NCI-H510A treated with DMSO at 0.1 percent for 48 hours (cell line): Measurements from ENCODE around the gene ABCA9.

Experiments used
- DNase-seq: peaks from one replicate; lab custom pipeline; 2025; lab: John Stamatoyannopoulos, UW

The ABCA9 gene

DNA sequence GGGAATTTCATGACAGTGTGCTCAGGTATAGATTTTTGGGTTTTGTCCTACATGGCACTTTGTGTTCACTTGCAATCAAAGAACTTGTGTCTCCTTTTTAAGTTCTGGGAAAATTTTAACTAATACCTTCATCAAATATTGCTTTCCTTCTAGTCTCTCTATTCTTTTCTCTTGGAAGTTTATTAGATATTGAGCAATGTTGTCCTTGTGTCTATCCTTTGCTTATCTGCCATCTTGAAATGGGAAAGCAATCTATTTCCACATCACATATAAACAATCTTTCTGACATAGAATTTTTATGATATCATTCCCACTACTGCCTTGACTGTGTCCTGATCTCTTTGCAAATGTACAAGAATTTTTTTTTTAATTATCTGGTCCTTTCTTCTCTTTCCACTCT, 4.4 kb upstream of the ABCA9 start:
- no peak for DNase-seq

DNA sequence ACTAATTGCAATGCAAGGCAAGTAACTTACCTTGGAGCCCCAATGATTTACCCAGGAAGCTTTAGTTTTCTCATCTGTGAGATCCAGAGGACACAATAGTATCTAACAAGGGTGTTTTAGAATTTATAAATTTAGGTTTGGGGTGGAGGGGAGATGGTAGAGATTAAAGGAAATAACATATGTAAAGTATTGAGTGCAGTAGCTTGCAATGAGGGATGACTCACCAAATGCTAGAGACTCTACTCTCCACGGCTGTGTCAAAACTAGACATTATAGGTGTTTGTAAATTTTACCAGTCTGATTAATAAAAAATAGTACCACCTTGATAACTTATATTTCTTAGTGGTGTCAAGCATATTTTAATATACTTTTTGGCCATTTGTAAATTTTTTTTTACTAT, 3.7 kb upstream of the ABCA9 start:
- no peak for DNase-seq

DNA sequence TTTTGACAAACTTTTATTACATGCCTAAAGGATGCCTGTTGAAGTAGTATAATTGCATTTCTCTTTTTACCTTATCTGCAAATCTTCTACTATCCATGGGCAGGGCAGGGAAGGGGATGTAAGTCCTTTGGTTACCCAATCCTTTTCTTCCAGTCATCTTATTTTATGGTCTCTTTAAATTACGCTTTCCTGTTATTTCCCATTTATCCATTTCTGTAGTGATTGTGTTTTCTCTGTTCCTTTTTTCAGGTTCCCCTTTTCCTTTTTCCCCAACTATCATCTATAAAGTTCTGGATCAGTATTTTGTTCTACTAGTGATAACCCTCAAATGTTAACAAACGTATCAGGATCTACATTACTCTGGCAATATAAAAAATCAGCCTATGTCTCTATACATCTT, 3.3 kb upstream of the ABCA9 start:
- no peak for DNase-seq

DNA sequence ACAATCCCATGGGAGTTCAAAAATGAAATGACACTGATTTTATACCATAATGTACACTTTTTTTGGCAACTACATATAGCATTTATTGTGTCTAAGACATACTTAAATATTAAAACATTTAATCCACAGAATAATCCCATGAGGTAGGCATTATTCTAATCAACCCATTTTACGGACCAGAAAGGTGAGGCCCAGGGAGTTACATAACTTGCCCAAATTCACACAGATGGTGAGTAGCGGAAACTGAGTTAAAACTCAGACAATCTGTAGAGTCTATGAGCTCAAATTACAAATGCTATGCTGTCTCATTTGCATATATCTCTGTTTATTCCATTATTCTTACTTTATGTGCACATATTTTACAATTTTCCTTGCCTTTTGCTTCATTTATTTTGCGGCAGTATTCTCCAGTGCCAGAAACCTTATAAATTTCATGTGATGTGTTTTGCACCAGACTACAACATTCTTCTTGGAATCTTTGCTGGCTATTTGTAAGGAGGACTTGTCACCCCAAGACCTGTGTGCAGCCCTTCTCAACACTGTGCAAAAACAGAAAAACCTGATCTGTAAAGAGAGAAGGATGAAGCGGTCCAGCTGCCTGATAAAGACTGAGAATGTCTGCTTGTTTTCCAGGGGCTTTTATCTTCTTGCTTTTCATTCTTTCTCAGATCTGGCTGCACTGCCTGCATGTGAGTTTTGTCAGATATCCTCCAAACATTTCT, 2.3 kb upstream of the ABCA9 start:
- DNase-seq, result no peak

DNA sequence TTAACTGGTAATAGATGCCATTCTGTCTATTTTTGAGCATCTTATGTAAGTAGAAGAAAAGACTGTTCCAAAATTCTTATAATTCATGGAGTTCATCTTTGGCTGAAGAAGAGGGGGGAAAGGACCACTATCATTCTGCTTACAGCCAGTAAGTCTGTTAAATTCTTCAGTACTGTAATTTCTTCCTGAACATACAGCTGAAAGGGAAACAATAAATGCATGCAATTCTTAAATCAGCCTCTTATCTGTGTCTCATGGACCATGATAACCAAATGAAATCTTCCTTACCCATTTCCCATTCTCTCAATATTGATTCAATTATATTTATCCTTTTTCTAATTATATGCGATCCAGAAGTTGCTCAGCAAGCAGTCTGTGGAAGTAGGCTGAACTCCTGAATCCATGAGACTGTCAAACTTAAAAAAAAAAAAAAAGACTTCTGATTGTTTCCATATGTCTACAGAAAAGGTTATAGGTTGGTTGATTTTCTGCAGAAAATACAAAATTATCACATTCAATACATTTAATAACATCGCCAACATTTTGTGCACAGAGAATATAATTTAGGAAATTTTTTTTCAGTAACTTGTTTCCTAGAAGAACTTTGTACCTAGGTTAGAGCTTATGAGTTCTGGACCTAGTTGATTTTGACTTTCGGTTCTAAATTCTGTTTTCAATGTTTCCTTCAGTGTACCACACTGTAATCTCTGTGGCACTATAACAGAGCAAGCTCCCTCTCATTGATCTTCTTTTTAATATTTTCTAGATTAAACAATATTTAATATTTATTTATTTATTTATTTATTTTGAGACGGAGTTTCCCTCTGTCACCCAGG, 1.2 kb upstream of the ABCA9 start:
- no peak for DNase-seq

DNA sequence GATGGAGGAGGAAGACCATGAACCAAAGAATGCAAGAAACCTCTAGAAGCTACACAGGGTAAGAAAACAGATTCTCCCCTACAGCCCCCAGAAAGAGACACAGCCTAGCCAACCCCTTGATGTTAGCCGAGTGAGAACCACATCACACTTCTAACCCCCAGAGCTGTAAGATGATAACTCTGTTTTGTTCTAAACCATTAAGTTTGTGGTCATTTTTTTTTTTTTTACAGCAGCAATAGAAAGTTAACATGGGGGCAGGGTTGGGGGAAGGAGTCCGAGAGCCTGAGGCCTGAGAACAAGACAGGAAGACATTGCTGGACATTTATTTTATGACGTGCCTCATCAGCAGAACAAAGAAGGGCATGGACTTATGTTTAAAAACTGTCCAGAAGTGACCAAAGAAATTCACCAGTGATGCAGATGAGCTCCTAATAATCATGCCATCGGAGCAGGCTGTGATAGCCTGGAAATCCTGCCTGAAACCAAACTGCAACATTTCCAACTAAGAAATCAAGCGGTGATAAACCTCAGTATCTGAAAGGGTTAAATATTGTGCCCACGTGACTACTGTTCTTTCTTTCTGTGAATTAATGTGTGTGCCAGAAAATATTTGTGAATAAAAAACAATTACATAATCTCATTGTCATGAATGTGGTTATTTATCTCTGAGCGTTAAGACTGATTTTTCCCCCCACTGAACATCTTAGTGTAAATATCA, 1.1 kb downstream of the ABCA9 start:
- DNase-seq, result no peak

DNA sequence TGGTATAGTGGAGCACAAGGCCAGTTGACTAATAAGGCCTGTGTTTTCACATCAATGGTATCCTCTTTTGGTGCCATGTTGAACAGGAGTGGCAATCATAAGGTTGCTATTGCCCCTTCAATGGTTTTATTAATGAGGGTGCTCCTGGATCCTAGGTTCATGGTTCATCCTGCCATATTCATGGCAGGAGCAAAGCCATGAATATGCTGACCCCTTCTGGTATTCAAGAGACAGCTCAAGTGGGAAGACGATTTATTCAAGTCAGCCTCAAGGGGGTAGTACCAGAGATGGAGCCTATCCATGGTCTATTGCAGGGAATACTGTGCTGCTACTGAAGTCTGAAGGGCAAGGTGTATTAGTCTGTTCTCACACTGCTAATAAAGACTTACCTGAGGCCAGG, 2.6 kb downstream of the ABCA9 start:
- DNase-seq, result no peak

DNA sequence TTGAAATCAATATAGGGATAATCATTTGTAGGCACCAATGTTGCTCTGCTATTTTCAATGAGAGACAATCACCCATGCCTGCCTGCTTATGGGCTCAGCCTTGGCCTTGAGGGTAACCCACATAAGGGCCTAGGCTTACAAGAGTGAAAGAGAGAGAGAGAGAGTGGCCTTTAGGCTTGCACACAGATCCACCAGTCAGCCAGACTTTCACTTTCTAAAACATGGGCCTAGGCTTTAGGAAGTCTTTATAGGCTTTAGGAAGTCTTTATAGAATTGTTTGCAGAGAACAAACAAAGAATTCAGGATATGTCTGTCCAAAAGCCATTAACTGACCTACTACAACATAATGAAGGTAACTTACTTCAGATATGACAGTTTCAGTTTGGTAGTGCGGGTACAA, 3.4 kb downstream of the ABCA9 start:
- no peak for DNase-seq

DNA sequence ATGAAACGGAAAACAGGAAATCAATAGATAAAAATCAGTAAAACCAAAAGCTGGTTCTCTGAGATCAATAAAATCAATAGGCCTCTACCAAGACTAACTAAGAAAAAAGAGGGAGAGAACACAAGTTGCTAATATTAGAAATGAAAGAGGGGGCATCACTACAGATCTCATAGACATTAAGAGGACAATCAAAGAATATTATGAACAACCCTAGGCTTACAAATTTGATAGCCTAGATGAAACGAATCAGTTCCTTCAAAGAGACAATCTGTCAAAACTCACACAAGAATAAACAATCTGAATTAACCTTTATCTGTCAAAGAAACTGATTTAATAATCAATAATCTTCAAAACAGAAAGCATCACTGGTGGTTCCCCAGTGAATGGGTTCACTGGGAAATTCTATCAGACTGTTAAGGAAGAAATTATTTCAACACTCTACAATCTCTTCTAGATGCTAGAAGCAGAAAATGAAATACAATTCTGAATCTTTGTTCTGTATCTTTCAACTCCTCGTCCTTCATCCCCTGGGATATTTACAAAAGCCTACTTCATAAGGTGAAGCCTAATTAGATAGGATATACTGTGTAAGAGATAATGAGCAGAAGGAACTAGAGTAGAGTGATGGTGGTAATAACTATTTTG, 4.4 kb downstream of the ABCA9 start:
- no peak for DNase-seq

DNA sequence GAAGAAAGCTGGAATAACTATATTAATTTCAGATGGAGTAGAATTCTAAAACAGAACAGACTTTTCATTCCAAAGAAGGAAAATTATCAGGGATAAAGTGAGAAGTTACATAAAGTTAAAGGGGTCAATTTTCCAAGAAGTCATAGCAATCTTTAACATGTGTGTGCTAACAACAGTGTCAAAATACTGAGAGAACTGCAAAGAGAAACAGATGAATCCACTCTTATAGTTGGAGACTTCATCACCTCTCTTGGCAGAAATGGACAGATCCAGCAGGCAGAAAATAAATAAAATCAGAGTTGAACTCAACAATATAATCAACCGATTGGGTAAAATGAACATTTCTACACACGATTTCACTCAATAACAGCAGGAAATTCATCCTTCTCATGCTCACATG, 5.4 kb downstream of the ABCA9 start:
- no peak for DNase-seq

DNA sequence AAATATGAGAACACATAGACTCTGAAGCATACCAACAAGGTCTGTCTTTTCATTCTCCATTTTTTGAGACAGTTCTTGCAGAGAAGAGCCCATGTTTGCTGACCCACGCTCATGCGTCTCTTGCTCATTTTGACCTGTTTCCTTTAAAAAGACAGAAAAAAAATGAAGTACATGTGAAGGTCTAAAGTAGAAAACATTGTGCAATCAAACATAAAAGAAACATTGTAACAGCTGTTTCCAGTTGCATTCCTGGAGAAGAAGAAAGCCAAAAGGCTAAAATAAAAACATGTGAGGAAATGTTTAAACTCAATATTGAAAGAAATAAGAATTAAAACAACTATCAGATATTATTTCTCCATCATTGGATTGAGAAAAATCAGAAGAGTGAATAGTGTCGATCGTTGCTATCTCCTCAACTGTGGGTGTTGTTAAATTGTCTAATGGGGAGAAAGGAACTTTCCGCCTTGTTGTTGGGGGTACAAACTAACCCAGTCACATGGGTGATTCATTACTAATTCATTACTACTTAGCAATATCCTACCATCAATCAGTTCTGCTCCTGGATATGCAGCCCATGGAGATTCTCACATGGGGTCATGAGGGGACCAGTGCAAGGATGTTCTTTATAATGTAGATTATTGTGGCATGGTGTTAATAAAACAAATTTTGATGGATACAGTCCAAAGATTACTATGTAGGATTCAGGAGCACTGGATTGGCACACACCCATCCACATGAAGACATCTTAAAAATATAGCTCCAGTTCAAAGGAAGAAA, 9.5 kb downstream of the ABCA9 start:
- DNase-seq, result no peak

DNA sequence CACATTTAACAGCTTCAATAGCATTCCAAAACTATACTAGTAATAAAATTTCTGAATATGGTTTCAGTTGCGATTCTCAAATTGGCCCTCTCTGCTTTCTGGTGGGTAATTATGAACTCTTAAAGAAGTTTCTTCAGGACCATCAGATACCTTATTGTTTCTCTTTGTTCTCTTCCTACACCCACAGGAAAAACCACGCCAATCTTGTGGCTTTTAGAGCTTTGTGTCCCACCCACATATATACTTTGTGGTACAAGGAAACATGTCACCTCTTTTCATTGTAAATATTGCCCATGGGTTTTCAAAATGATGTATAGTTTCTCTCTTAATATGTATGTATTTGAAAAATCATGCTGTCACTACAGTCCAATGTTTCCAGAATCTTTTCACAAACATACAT, 12.1 kb downstream of the ABCA9 start:
- no peak for DNase-seq

DNA sequence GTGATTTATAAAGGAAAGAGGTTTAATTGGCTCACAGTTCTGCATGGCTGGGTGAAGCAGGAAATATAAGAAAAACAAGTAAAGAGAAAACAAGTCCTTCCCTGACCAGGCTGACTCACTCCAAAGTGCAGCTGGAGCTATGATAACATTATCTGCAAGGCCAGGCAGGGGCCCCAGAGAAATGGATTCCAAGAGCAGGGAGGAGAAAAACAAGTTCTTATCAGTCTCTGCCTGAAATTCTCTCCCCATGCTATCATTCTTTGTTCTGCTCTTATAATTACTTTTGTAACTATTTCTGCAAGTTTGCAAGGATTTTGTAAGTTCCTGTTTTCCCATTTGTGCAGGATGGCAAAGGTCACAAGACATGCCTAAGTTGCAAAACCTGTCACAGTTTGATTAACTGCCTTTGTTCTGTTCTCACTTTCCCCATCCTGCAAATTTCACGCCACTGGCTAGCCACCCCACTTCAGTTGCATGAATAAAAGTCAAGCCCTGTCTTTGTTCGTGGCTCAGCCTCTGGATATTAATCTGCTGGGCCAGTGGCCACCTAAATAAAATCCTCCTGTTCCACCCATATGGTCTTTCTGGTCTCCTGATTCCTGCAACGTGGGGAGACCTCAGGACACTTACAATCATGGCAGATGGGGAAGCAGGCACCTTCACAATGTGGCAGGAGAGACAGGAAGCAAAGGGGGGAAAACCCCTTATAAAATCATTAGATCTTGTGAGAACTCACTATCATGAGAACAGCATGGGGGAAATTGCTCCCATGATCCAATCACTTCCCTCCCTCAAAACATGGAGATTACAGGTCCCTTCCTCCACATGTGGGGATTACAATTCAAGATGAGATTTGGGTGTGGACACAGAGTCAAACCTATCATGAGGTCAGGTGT, 13.1 kb downstream of the ABCA9 start:
- DNase-seq, result peak; percentile 12

DNA sequence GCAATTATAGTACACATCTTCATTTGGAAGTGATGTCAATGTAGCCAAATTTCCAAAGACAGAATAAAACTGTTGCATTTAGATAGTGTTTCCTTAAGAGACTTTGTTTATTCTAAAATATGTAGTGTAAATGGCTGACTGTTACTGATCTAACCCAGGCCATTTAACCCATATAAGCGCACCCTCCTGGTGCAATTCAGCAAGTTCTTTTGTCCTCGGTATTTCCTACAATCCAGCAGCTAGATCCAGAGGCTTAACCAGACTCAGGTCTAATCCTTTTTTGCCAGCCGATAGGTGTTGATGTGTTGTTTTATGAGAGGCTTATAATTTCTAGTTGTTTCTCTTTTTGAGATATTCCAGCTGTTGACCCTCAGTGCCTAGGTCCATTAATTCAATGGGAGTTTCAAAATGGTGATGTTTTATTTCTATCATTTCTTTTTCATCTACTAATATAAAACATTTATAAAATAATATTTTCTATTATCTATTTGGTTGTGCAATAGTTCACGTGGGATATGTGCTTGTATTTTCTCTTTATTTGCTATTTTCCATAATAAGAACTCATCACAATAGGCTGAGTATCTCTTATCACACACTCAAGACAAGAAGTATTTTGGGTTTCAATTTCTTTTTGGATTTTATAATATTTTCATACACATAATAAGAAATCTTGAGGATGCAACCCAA, 14.5 kb downstream of the ABCA9 start:
- no peak for DNase-seq

DNA sequence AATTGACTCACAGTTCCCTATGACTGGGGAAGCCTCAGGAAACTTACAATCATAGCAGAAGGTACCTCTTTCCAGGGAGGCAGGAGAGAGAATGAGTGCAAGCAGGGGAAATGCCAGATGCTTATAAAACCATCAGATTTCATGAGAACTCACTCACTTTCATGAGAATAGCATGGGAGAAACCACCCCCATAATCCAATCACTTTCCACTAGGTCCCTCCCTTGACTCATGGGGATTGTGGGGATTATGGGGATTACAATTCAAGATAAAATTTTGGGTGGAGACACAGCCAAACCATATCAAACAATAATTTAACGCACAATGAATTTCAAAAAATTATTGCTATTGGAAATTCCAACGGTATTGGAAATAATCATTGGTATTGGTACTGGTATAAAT, 15.1 kb downstream of the ABCA9 start:
- no peak for DNase-seq

DNA sequence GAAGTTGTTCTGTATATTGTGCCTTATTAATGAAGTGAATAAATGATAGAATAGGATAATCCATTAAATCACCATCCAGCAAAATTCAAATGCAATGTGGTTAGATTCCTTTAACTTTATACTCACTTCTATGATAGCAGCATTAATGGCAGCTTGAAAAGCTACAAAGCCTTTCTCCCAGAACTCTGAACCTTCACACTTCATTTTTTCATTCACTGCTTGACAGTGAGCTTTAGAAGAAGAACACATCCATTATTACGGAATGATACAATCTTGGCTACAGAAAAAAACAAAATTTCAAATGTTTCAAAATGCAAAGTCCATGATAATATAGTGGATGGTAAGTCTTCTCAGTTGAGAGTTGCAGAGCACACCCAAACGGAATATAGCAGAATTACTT, 16.4 kb downstream of the ABCA9 start:
- no peak for DNase-seq

DNA sequence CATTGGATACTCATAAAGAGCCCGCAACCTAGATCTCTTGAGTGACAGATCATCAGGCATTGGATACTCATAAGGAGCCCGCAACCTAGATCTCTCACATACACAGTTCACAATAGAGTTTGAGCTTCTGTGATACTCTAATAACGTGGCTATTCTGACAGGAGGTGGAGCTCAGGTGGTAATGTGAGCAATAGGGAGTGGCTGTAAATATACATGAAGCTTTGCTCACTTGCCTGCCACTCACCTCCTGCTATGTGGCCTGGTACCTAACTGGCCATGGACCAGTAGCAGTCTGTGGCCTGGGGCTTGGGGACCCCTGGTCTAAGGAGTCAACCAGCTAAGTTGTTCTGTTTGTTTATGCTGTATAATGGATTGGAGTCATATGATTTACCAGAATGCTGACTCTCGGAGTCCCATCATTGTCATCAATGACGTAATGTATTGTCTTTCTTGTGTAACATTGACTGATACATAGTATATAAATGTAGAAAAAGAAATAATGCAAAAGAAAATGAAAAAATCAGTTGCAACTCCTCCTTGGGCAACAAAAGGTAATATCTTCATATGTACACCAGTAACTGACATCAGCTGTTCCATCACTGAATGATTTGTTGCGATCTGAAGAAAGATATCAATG, 17.5 kb downstream of the ABCA9 start:
- DNase-seq, result no peak

DNA sequence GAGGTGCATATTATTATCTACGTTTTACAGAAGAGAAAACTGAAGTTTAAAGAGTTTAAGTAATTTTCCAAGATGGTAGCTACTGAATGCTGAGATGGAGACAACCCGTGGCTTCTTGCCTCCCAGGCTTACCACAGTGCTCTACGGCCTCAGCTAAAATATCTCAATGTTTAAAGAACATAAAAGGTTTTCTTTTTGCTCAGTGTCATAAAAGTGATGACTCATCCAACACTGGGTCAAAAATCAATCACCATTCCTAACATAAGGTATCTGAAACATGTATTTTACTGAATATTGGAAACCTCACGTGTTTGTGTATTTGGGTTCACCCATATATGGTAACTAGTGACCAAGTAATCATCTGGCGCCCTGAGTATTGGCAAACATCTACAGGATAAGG, 18.4 kb downstream of the ABCA9 start:
- no peak for DNase-seq

DNA sequence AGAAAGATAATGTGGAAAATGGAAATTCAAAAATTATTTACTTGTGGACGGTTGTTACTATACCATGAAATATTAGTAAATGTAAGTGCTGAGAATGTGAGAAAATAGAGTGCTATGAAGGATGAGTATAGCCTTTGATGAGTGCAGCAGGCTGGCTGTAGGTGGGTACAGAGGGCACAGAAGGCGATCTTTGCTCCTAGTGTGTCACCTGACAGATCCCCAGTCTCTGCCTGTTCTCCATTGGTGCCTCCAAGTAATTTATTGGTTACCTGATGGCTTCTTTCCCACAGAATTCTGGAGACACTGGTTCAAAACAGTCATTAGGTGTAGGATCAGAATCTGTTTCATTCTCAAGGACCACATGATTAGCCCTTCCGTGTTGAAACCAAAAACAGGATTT, 28.9 kb downstream of the ABCA9 start:
- DNase-seq, result no peak

DNA sequence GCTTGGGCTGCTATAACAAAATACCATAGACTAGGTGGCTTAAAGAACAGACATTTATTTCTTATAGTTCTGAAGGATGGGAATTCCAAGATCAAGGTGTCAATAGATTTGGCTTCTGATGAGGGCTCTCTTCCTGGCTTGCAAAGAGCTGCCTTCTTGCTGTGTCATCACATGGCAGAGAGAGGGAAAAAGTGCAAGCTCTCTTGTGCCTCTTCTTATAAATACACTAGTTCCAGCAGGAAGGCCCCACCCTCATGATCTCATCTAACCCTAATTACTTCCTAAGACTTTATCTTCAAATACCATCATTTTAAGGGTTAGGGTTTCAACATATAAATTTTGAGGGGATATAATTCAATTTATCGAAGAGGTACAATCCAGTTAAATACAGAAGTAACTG, 30.6 kb downstream of the ABCA9 start:
- no peak for DNase-seq
